Esophagus squamous epithelium (tissue), 5 donors: Measurements from ENCODE around the gene NKD1. TPM values are rescaled to one million over a fixed set of nuclear protein-coding genes. Genes with fewer than 3 reads are reported as not detected.

ENCODE experiments used
- DNase-seq: peaks from one replicate; lab custom pipeline; 2025; lab: John Stamatoyannopoulos, UW
- H3K27ac ChIP-seq, 4 donors: fragments of 200-600 bp; sonication (generic); one replicate each; pipeline ENCODE4 v1.5.1; 2016 to 2019; ENCODE audit warnings: mild to moderate bottlenecking in 1 of 4
- H3K27me3 ChIP-seq, 4 donors: fragments of 200-600 bp; sonication (generic); 1 replicate in 3 of 4; 2 replicates in 1 of 4; pipeline versions ENCODE4 v1.5.1 to v1.6.0; 2017 to 2021; ENCODE audit warnings: antibody characterized with exemption in 1 of 4
- H3K36me3 ChIP-seq, 3 donors: fragments of 200-600 bp; sonication (generic); one replicate each; pipeline ENCODE4 v1.5.1; 2016 to 2019
- H3K4me1 ChIP-seq, 3 donors: fragments of 200-600 bp; sonication (generic); one replicate each; pipeline ENCODE4 v1.5.1; 2017 to 2019
- H3K4me3 ChIP-seq, 4 donors: fragments of 200-600 bp; sonication (generic); 1 replicate in 3 of 4; 2 replicates in 1 of 4; pipeline ENCODE4 v1.5.1; 2016 to 2019; ENCODE audit warnings: mild to moderate bottlenecking in 2 of 4, moderate library complexity in 1 of 4
- H3K9me3 ChIP-seq, 3 donors: fragments of 200-600 bp; sonication (generic); one replicate each; pipeline ENCODE4 v1.5.1; 2016 to 2019
- POLR2A ChIP-seq, 4 donors: fragments of 450-650 bp; IDR thresholded peaks; one replicate each; pipeline ENCODE4 v1.6.1; 2017; ENCODE audit warnings: antibody characterized with exemption in 4 of 4, mild to moderate bottlenecking in 4 of 4, moderate library complexity in 3 of 4
- WGBS, 2 donors: methylation state at CpG; one replicate each; pipeline ENCODE4 v1.1.5; 2018; 5-methylcytosine and 5-hydroxymethylcytosine counted together
- intact Hi-C: fragments of 100-400 bp; cut with DNase I; formaldehyde crosslinking; loops from one replicate; pipeline ENCODE4 v1.15.0; 2022
- total RNA-seq, 4 donors: library from RNA; depleted of rRNA; stranded (reverse); fragments of >200 nt; gene quantifications; one replicate each; pipeline ENCODE4 v1.1.0, GENCODE V29; 2016
- TF ChIP-seq, protein P1 (sequence below), 6 experiments: fragments of 450-650 bp in 4 of 6; fragments of 200-600 bp in 2 of 6; sonication (generic) in 2 of 6; IDR thresholded peaks; one replicate each; pipeline ENCODE4 v1.5.1; 2016 to 2019; ENCODE audit warnings: antibody characterized with exemption in 6 of 6, mild to moderate bottlenecking in 4 of 6, moderate library complexity in 4 of 6
- donor health status: DM: yes; HTN: yes; CAD: no.

The NKD1 gene
- total RNA-seq, 4 donors from 2014 or later = 1.1 to 10.5 (median 3.1) TPM

DNA sequence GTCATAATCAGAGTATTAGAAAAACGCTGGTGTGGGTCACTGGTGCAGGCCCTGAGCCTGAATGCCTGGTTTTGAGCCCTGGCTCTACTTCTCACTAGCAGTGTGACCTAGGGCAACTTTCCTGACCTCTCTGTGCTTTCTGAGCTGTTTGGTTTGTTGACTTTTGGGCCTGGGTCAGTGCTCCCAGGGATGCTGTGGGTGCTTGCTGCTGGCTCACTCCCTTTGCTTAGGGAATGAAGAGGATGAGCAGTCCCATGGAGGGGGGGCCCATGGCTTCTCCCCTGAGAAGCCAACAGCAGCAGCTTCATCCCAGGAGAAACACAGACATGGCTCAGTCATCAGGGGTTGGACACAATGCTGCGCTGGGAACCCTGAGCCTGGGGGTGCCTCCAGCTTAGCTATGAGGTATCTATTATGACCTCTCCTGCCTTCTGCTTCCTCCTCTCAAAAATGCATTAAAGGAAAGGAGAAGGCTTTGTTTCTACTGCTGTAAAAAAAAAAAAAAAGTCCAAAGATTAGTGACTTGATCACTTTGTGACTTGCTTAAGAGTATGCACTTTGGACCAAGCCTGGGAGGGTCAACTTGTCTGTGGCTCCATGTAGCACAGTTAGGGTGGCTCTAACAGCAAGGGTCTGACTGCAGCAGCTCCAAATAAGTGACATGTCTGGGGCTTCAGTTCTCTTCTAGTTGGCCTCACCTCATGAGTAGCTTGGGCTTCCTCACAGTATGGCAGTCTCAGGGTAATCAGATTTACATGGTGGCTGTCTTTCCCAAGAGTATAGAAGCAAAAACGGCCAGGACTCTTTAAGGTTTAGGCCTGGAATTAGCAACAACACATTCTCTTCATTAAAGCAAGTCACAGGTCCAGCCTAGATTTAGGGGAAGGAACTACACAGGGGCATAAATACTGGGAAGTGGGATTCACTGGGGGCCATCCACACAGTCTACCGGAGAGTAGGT lies 13.0 kb downstream of the NKD1 start:
- TF ChIP-seq, protein P1, sequence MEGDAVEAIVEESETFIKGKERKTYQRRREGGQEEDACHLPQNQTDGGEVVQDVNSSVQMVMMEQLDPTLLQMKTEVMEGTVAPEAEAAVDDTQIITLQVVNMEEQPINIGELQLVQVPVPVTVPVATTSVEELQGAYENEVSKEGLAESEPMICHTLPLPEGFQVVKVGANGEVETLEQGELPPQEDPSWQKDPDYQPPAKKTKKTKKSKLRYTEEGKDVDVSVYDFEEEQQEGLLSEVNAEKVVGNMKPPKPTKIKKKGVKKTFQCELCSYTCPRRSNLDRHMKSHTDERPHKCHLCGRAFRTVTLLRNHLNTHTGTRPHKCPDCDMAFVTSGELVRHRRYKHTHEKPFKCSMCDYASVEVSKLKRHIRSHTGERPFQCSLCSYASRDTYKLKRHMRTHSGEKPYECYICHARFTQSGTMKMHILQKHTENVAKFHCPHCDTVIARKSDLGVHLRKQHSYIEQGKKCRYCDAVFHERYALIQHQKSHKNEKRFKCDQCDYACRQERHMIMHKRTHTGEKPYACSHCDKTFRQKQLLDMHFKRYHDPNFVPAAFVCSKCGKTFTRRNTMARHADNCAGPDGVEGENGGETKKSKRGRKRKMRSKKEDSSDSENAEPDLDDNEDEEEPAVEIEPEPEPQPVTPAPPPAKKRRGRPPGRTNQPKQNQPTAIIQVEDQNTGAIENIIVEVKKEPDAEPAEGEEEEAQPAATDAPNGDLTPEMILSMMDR (IDR thresholded peaks at IDR 0.05) = no peak
- TF ChIP-seq POLR2A (IDR thresholded peaks at IDR 0.05) = no peak
- intact Hi-C loops = no loop called here
- Histone ChIP-seq H3K36me3 (no peaks in the 10 kb centered on the region), H3K27me3 (no peaks in the 10 kb centered on the region), H3K4me3 (no peak overlapping the region), H3K4me1 (peaks cover 0 to 16% (median 1%) of the 10 kb centered on the region in 3 donors), H3K27ac (no peak overlapping the region), H3K9me3 (no peaks in the 10 kb centered on the region)
- DNase-seq = no peak
- WGBS, 2 donors = 78 to 79% methylated on average over 4 of the region's 4 CpGs

DNA sequence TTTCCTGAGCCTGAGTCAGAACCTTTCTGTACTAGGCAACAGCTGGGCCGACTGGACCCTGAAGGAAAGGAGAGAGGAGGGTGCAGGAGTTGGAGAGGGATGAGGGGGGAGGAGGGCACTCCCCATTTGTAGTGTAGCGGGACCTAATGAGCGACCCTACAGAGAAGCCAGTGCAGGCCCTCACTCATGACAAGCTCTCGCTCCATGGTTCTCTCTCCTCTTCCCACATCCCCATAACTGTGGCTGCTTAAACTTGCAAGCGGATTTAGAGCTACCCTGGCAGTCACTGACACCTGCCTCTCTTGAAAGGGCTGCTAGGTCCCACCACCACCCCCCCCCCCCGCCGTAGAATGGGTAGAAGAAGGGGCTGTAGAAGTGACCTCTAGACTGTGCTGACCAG lies 14.5 kb downstream of the NKD1 start:
- Histone ChIP-seq H3K27ac (no peak overlapping the region), H3K4me1 (peaks cover 0 to 13% (median 0%) of the 10 kb centered on the region in 3 donors), H3K36me3 (no peaks in the 10 kb centered on the region), H3K4me3 (no peak overlapping the region), H3K27me3 (no peaks in the 10 kb centered on the region), H3K9me3 (no peaks in the 10 kb centered on the region)
- intact Hi-C loops = no loop called here
- WGBS, 2 donors = 86 to 98% methylated on average over 1 to 5 of the region's 7 CpGs
- no peak for TF ChIP-seq POLR2A (IDR thresholded peaks at IDR 0.05)
- TF ChIP-seq, protein P1 (IDR thresholded peaks at IDR 0.05) = no peak
- no peak for DNase-seq

DNA sequence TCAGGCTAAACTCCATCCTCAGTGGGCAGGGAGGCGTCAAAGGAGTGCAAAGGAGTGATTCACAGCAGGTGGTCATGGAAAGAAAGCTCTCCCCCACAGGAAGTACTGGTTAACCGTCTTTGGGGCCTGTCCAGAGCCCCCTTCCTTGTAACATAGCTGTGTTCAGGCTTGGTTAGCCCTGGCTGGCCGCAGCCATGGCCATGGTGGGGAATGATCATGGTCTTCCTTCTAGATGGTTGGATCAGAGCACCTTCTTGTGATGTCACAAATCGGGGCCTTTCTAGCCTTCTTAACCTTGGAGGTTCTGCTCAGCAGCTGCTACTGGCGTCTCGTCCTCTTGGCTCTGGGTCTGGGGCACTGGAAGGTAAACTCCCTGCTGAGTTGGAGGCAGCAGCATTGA lies 15.8 kb downstream of the NKD1 start:
- no peak for TF ChIP-seq POLR2A (IDR thresholded peaks at IDR 0.05)
- TF ChIP-seq, protein P1 (IDR thresholded peaks at IDR 0.05) = no peak
- no peaks in the 10 kb centered on the region for H3K36me3 ChIP-seq
- H3K27ac ChIP-seq = no peak overlapping the region
- H3K4me3 ChIP-seq = no peak overlapping the region
- peaks cover 0 to 16% (median 0%) of the 10 kb centered on the region in 3 donors for H3K4me1 ChIP-seq
- H3K27me3 ChIP-seq = no peaks in the 10 kb centered on the region
- intact Hi-C loops = no loop called here
- 50 to 74% methylated on average over 3 of the region's 6 CpGs for WGBS, 2 donors
- H3K9me3 ChIP-seq = no peaks in the 10 kb centered on the region
- DNase-seq = no peak

DNA sequence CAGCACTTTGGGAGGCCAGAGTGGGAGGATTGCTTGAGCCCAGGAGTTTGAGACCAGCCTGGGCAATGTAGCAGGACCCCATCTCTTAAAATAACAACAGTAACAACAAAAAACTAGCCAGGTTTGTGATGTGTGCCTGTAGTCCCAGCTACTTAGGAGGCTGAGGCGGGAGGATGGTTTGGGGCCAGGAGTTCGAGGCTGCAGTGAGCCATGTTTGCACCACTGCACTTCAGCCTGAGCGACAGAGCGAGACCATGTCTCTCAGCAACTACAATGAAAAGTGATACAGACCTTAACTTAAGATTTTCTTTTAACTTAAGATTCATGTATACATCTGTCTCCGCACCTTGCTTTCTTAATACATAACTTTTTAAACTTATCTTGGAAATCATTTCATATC lies 17.2 kb downstream of the NKD1 start:
- no peaks in the 10 kb centered on the region for H3K36me3 ChIP-seq
- H3K4me1 ChIP-seq = peaks cover 0 to 16% (median 0%) of the 10 kb centered on the region in 3 donors
- intact Hi-C loops = no loop called here
- no peak overlapping the region for H3K27ac ChIP-seq
- TF ChIP-seq, protein P1 (IDR thresholded peaks at IDR 0.05) = no peak
- no peak for TF ChIP-seq POLR2A (IDR thresholded peaks at IDR 0.05)
- DNase-seq = no peak
- no peaks in the 10 kb centered on the region for H3K9me3 ChIP-seq
- 90 to 99% methylated on average over 5 of the region's 5 CpGs for WGBS, 2 donors
- no peaks in the 10 kb centered on the region for H3K27me3 ChIP-seq
- H3K4me3 ChIP-seq = no peak overlapping the region
